Measurements from ENCODE around the gene ATP2A1. TPM values are rescaled to one million over a fixed set of nuclear protein-coding genes. Genes with fewer than 3 reads are reported as not detected.
A peak's percentile ranks its signal among the peaks of the same experiment; 100 is the strongest.

ATP2A1 gene
- total and polyA plus RNA-seq, 2 of the 13 experiments (the other 11 are each of a cell fraction or from before 2014, with no cell fraction given): 3.2 to 12.5 TPM

- TF ChIP-seq, protein P1, sequence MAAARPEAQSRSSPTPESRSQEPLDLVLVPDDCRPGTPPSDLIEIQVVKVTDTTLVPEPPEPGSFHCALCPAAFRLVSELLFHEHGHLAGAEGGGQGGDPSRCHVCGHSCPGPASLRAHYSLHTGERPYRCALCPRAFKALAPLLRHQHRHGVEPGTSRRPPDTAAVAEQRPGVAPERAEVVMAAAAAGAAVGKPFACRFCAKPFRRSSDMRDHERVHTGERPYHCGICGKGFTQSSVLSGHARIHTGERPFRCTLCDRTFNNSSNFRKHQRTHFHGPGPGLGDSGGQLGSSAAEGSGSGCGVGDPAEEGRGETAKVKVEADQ (CRISPR knock-in tag; IDR thresholded peaks at IDR 0.05; ENCODE audit: borderline replicate concordance): no peak
- TF ChIP-seq RXRA (CRISPR knock-in tag; IDR thresholded peaks at IDR 0.05) (no peak), TRIM24 (CRISPR knock-in tag; IDR thresholded peaks at IDR 0.05) (no peak), AHR (CRISPR knock-in tag; IDR thresholded peaks at IDR 0.05) (no peak), ZNF891 (CRISPR knock-in tag; IDR thresholded peaks at IDR 0.05) (0 out of 2 replicates have a peak, but pooled peaks have one; percentile 41), MXD1 (CRISPR knock-in tag; IDR thresholded peaks at IDR 0.05) (peak; percentile 24; the same call in 1 of the 2 replicates), ZNF713 (CRISPR knock-in tag; IDR thresholded peaks at IDR 0.05) (no peak), DNMT1 (CRISPR knock-in tag; IDR thresholded peaks at IDR 0.05) (peak; percentile 32; the same call in 1 of the 2 replicates), ONECUT2 (CRISPR knock-in tag; IDR thresholded peaks at IDR 0.05) (no peak), ZNF563 (CRISPR knock-in tag; IDR thresholded peaks at IDR 0.05) (0 out of 2 replicates have a peak, but pooled peaks have one; percentile 28), RBM39 (IDR thresholded peaks at IDR 0.05; ENCODE audit: low read depth, low read length, poor library complexity, severe bottlenecking) (peak; percentile 21), ZNF24 (IDR thresholded peaks at IDR 0.05) (no peak), ZNF235 (CRISPR knock-in tag; IDR thresholded peaks at IDR 0.05; ENCODE audit: borderline replicate concordance) (no peak), AGO2 (optimal IDR thresholded peaks at IDR 0.05; ENCODE audit: low read depth, low read length) (peak; percentile 72), NFE2L2 (IDR thresholded peaks at IDR 0.05; ENCODE audit: low read length) (no peak), MEIS2 (CRISPR knock-in tag; IDR thresholded peaks at IDR 0.05) (no peak), CREM (IDR thresholded peaks at IDR 0.05) (no peak), CREM (CRISPR knock-in tag; IDR thresholded peaks at IDR 0.05) (no peak), PHB2 (IDR thresholded peaks at IDR 0.05; ENCODE audit: partially characterized antibody) (no peak), MAF1 (CRISPR knock-in tag; IDR thresholded peaks at IDR 0.05; ENCODE audit: borderline replicate concordance) (no peak), ZNF543 (CRISPR knock-in tag; IDR thresholded peaks at IDR 0.05) (no peak)
- TF ChIP-seq, protein P2, sequence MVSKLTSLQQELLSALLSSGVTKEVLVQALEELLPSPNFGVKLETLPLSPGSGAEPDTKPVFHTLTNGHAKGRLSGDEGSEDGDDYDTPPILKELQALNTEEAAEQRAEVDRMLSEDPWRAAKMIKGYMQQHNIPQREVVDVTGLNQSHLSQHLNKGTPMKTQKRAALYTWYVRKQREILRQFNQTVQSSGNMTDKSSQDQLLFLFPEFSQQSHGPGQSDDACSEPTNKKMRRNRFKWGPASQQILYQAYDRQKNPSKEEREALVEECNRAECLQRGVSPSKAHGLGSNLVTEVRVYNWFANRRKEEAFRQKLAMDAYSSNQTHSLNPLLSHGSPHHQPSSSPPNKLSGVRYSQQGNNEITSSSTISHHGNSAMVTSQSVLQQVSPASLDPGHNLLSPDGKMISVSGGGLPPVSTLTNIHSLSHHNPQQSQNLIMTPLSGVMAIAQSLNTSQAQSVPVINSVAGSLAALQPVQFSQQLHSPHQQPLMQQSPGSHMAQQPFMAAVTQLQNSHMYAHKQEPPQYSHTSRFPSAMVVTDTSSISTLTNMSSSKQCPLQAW (CRISPR knock-in tag; IDR thresholded peaks at IDR 0.05): 0 out of 2 replicates have a peak, but pooled peaks have one; percentile 40
These were observed 43.9 kb upstream of the ATP2A1 start (continued) for GRCh38 chr16:28834349-28834748.

All from HepG2 (cell line).